GM12892 (cell line): ENCODE data around the gene KLHL12.

Experiments used
- POLR2A ChIP-seq: IDR thresholded peaks from 2 replicates; pipeline ENCODE4 v1.6.1; 2011; ENCODE audit warnings: low read depth, low read length, control low read depth
- POLR2AphosphoS5 ChIP-seq: IDR thresholded peaks from 2 replicates; pipeline ENCODE4 v1.6.1; 2011; ENCODE audit warnings: low read depth, low read length, control low read depth
- TAF1 ChIP-seq: IDR thresholded peaks from 2 replicates; pipeline ENCODE4 v1.6.1; 2011; ENCODE audit warnings: low read depth, mild to moderate bottlenecking, control low read depth, low read length, borderline replicate concordance

- TF ChIP-seq POLR2AphosphoS5, result no peak
- no peak for TF ChIP-seq POLR2A
- TF ChIP-seq TAF1, result no peak
These were observed 17.5 kb downstream of the KLHL12 start for GRCh38 chr1:202909494-202909893.
